Uterus (tissue), 2 donors: ENCODE results near the gene TIPARP.

Source experiments
- CTCF ChIP-seq, 4 experiments: fragments of 200-600 bp in 2 of 4; fragments of 450-650 bp in 2 of 4; sonication (generic) in 2 of 4; IDR thresholded peaks; one replicate each; pipeline ENCODE4 v1.5.1; 2016 to 2019; ENCODE audit warnings: antibody characterized with exemption in 4 of 4, mild to moderate bottlenecking in 2 of 4, moderate library complexity in 1 of 4
- POLR2A ChIP-seq, 2 donors: fragments of 450-650 bp; IDR thresholded peaks; one replicate each; pipeline ENCODE4 v1.6.1; 2016; ENCODE audit warnings: antibody characterized with exemption in 2 of 2, mild to moderate bottlenecking in 1 of 2, moderate library complexity in 1 of 2

- no peak for TF ChIP-seq CTCF (IDR thresholded peaks at IDR 0.05)
- no peak for TF ChIP-seq POLR2A (IDR thresholded peaks at IDR 0.05)
Measured at GRCh38 chr3:156710429-156710828, 36.0 kb downstream of the TIPARP start.
